Glomerular visceral epithelial cell (primary cell): ENCODE data around the gene HUS1B.

ENCODE experiments used
- DNase-seq: peaks from one replicate; pipeline ENCODE4 v3.0.0-alpha.2; 2016; ENCODE audit errors: extremely low spot score

The HUS1B gene

GRCh38 chr6:621931-622330 is 35.0 kb downstream of the HUS1B start:
- DNase-seq: no peak

GRCh38 chr6:620950-621349 is 36.0 kb downstream of the HUS1B start:
- no peak for DNase-seq

GRCh38 chr6:620166-620565 is 36.7 kb downstream of the HUS1B start:
- no peak for DNase-seq

GRCh38 chr6:617456-618100 is 39.3 kb downstream of the HUS1B start:
- DNase-seq: no peak

- no peak for DNase-seq
Measured at GRCh38 chr6:613981-614380, 42.9 kb downstream of the HUS1B start.

- no peak for DNase-seq
Measured at GRCh38 chr6:611928-612327, 45.0 kb downstream of the HUS1B start.

- DNase-seq: no peak
Measured at GRCh38 chr6:610882-611281, 46.0 kb downstream of the HUS1B start.

- no peak for DNase-seq
Measured at GRCh38 chr6:609905-610304, 47.0 kb downstream of the HUS1B start.

GRCh38 chr6:606829-607379 is 50.0 kb downstream of the HUS1B start:
- no peak for DNase-seq
